GM12872 (cell line): ENCODE measurements around the gene H2AZ1.

Experiments used
- CTCF ChIP-seq: IDR thresholded peaks from 3 replicates; pipeline ENCODE4 v1.5.1; 2011; ENCODE audit warnings: low read depth, mild to moderate bottlenecking, low read length, moderate library complexity; ENCODE audit not compliant: insufficient read depth

H2AZ1 gene

GRCh38 chr4:99971453-99972111 is 21.5 kb upstream of the H2AZ1 start:
- no peak for TF ChIP-seq CTCF

- TF ChIP-seq CTCF = no peak
Observed at GRCh38 chr4:99968330-99968729, 18.3 kb upstream of the H2AZ1 start.

GRCh38 chr4:99966692-99967091 is 16.6 kb upstream of the H2AZ1 start:
- TF ChIP-seq CTCF = no peak

- no peak for TF ChIP-seq CTCF
Observed at GRCh38 chr4:99965674-99966350, 15.7 kb upstream of the H2AZ1 start.

- no peak for TF ChIP-seq CTCF
Observed at GRCh38 chr4:99965173-99965572, 15.1 kb upstream of the H2AZ1 start.

- TF ChIP-seq CTCF = no peak
Observed at GRCh38 chr4:99961711-99962110, 11.6 kb upstream of the H2AZ1 start.

- TF ChIP-seq CTCF = no peak
Observed at GRCh38 chr4:99960648-99961047, 10.6 kb upstream of the H2AZ1 start.
